HepG2 (cell line): Measurements from ENCODE around the gene SWI5. TPM values are rescaled to one million over a fixed set of nuclear protein-coding genes. Genes with fewer than 3 reads are reported as not detected.

Experiments used
- CREB1 ChIP-seq, 2 experiments: fragments of 450-650 bp in 1 of 2; IDR thresholded peaks; 2 replicates each; pipeline ENCODE4 v1.6.1; 2016 to 2017; ENCODE audit warnings: control low read depth in 1 of 2, mild to moderate bottlenecking in 1 of 2, missing compliant biosample characterization in 1 of 2, missing genetic modification characterization in 1 of 2
- FUBP1 ChIP-seq: sonication (generic); formaldehyde crosslinking; IDR thresholded peaks from 2 replicates; pipeline ENCODE4 v1.5.1; 2020; ENCODE audit warnings: missing genetic modification reagents, mild to moderate bottlenecking, borderline replicate concordance
- GFI1 ChIP-seq: sonication (generic); formaldehyde crosslinking; IDR thresholded peaks from 2 replicates; pipeline ENCODE4 v1.5.0; 2020; ENCODE audit warnings: missing genetic modification reagents, mild to moderate bottlenecking, borderline replicate concordance
- HDAC1 ChIP-seq: sonication (generic); formaldehyde crosslinking; IDR thresholded peaks from 2 replicates; pipeline ENCODE4 v1.5.1; 2020; ENCODE audit warnings: mild to moderate bottlenecking, missing genetic modification reagents
- HMG20A ChIP-seq: IDR thresholded peaks from 2 replicates; pipeline ENCODE4 v1.6.1; 2016; ENCODE audit warnings: borderline replicate concordance
- ISL2 ChIP-seq: sonication (generic); formaldehyde crosslinking; IDR thresholded peaks from 2 replicates; pipeline ENCODE4 v1.5.0; 2020; ENCODE audit warnings: missing genetic modification reagents
- KLF15 ChIP-seq: sonication (generic); formaldehyde crosslinking; IDR thresholded peaks from 2 replicates; pipeline ENCODE4 v1.8.1; 2023; ENCODE audit warnings: borderline replicate concordance, mild to moderate bottlenecking, inconsistent platforms, missing genetic modification reagents, mixed read lengths
- LCORL ChIP-seq, 2 experiments: fragments of 450-650 bp in 1 of 2; sonication (generic) in 1 of 2; formaldehyde crosslinking in 1 of 2; IDR thresholded peaks; 2 replicates each; pipeline versions ENCODE4 v1.5.0 to v1.6.1; 2017 to 2020; ENCODE audit warnings: antibody characterized with exemption in 1 of 2, missing genetic modification reagents in 1 of 2
- MED8 ChIP-seq: sonication (generic); formaldehyde crosslinking; IDR thresholded peaks from 2 replicates; pipeline ENCODE4 v1.8.1; 2023; ENCODE audit warnings: mild to moderate bottlenecking, missing genetic modification reagents; ENCODE audit not compliant: insufficient replicate concordance
- NFE2 ChIP-seq: sonication (generic); formaldehyde crosslinking; IDR thresholded peaks from 2 replicates; pipeline ENCODE4 v1.4.0; 2020; ENCODE audit warnings: missing genetic modification reagents
- NFKB2 ChIP-seq: sonication (generic); formaldehyde crosslinking; IDR thresholded peaks from 2 replicates; pipeline ENCODE4 v1.4.0; 2020; ENCODE audit warnings: missing genetic modification reagents, borderline replicate concordance
- NR2C2 ChIP-seq: sonication (generic); formaldehyde crosslinking; IDR thresholded peaks from 2 replicates; pipeline ENCODE4 v1.4.0; 2020; ENCODE audit warnings: missing genetic modification reagents, mild to moderate bottlenecking, moderate library complexity, borderline replicate concordance
- RXRA ChIP-seq: sonication (generic); formaldehyde crosslinking; IDR thresholded peaks from 2 replicates; pipeline ENCODE4 v1.5.1; 2020; ENCODE audit warnings: missing genetic modification reagents
- ZBTB37 ChIP-seq: sonication (generic); formaldehyde crosslinking; IDR thresholded peaks from 2 replicates; pipeline ENCODE4 v1.4.0; 2020; ENCODE audit warnings: mild to moderate bottlenecking, missing genetic modification reagents
- ZFP37 ChIP-seq: sonication (generic); formaldehyde crosslinking; IDR thresholded peaks from 2 replicates; pipeline ENCODE4 v1.4.0; 2020; ENCODE audit warnings: missing genetic modification reagents, borderline replicate concordance
- ZNF160 ChIP-seq: sonication (generic); formaldehyde crosslinking; IDR thresholded peaks from 2 replicates; pipeline ENCODE4 v1.8.0; 2022; ENCODE audit warnings: mild to moderate bottlenecking, inconsistent platforms, missing genetic modification reagents
- ZNF205 ChIP-seq: IDR thresholded peaks from 2 replicates; pipeline ENCODE4 v1.6.1; 2018; ENCODE audit warnings: missing biosample characterization, missing genetic modification reagents
- ZNF605 ChIP-seq: sonication (generic); formaldehyde crosslinking; IDR thresholded peaks from 2 replicates; pipeline ENCODE4 v1.8.0; 2022; ENCODE audit warnings: mild to moderate bottlenecking, missing genetic modification reagents
- ZNF747 ChIP-seq: sonication (generic); formaldehyde crosslinking; IDR thresholded peaks from 2 replicates; pipeline ENCODE4 v1.8.1; 2023; ENCODE audit warnings: missing genetic modification reagents, mild to moderate bottlenecking, borderline replicate concordance
- ZNF761 ChIP-seq: sonication (generic); formaldehyde crosslinking; conservative IDR thresholded peaks from 2 replicates; pipeline ENCODE4 v1.4.0; 2020; ENCODE audit warnings: mild to moderate bottlenecking, missing genetic modification reagents
- ZNF850 ChIP-seq: sonication (generic); formaldehyde crosslinking; conservative IDR thresholded peaks from 2 replicates; pipeline ENCODE4 v1.9.0; 2021; ENCODE audit warnings: mild to moderate bottlenecking, missing genetic modification reagents
- ZNF878 ChIP-seq: sonication (generic); formaldehyde crosslinking; IDR thresholded peaks from 2 replicates; pipeline ENCODE4 v1.8.1; 2023; ENCODE audit warnings: mild to moderate bottlenecking, missing genetic modification reagents, moderate library complexity
- ZSCAN29 ChIP-seq: sonication (generic); formaldehyde crosslinking; conservative IDR thresholded peaks from 2 replicates; pipeline ENCODE4 v1.4.0; 2020; ENCODE audit warnings: mild to moderate bottlenecking, missing genetic modification reagents
- polyA plus RNA-seq, 8 experiments: library from polyadenylated mRNA; depleted of rRNA in 3 of 8; stranded (reverse) in 7 of 8; unstranded in 1 of 8; fragments of >200 nt; fragmentation: Illumina TruSeq in 4 of 8; extraction: Trizol in 4 of 8; gene quantifications; 2 replicates each; pipeline versions ENCODE4 v1.2.1 to v1.2.3, GENCODE V29; 2011 to 2016; ENCODE audit warnings: low read depth in 4 of 8, missing spikeins in 1 of 8, mixed read lengths in 1 of 8; ENCODE audit not compliant: insufficient read depth in 1 of 8
- total RNA-seq, 5 experiments: library from RNA; depleted of rRNA; stranded (reverse); fragments of >200 nt; fragmentation: Illumina TruSeq; extraction: Trizol; gene quantifications; 2 replicates each; pipeline ENCODE4 v1.2.3, GENCODE V29; 2016; ENCODE audit warnings: low read depth in 1 of 5

SWI5 gene
- total and polyA plus RNA-seq, 2 of the 13 experiments (the other 11 are each of a cell fraction or from before 2014, with no cell fraction given): 39.2 to 41.0 TPM

GRCh38 chr9:128275198-128276007, 673 bp upstream of the SWI5 start, which contains the start of gene GOLGA2 (continued):
- TF ChIP-seq LCORL (IDR thresholded peaks at IDR 0.05): no peak
- peak; percentile 13; the same call in 1 of the 2 replicates for TF ChIP-seq LCORL (CRISPR knock-in tag; IDR thresholded peaks at IDR 0.05)
- TF ChIP-seq ZSCAN29 (CRISPR knock-in tag): no peak
- TF ChIP-seq ZNF761 (CRISPR knock-in tag): no peak
- no peak for TF ChIP-seq HDAC1 (CRISPR knock-in tag)
- no peak for TF ChIP-seq ZNF747 (CRISPR knock-in tag)
- TF ChIP-seq RXRA: 0 out of 2 replicates have a peak, but pooled peaks have one; percentile 38
- 0 out of 2 replicates have a peak, but pooled peaks have one; percentile 7 for TF ChIP-seq ISL2 (CRISPR knock-in tag)
- TF ChIP-seq GFI1: no peak
- TF ChIP-seq CREB1 (IDR thresholded peaks at IDR 0.05): peak; percentile 99
- peak; percentile 87 for TF ChIP-seq CREB1 (CRISPR knock-in tag; IDR thresholded peaks at IDR 0.05)
- TF ChIP-seq NFKB2: peak; percentile 15; the same call in 1 of the 2 replicates
- TF ChIP-seq ZNF205 (CRISPR knock-in tag): no peak
- no peak for TF ChIP-seq ZFP37
- no peak for TF ChIP-seq KLF15 (CRISPR knock-in tag)
- no peak for TF ChIP-seq NR2C2 (CRISPR knock-in tag)
- peak; percentile 35; the same call in 1 of the 2 replicates for TF ChIP-seq ZNF850 (CRISPR knock-in tag)
- no peak for TF ChIP-seq ZNF878
- TF ChIP-seq HMG20A: no peak
- TF ChIP-seq MED8: no peak
- no peak for TF ChIP-seq ZNF160
- TF ChIP-seq NFE2 (CRISPR knock-in tag): no peak
- no peak for TF ChIP-seq FUBP1 (CRISPR knock-in tag)
- peak; percentile 62; the same call in 1 of the 2 replicates for TF ChIP-seq ZNF605
- TF ChIP-seq ZBTB37: no peak
